WI38 (cell line): ENCODE measurements around the gene ARL2.
"Not testable (repeated sequence)": the region's sequence is repeated elsewhere in the genome, so short reads cannot be mapped to it uniquely, and the experiment has no call there.

ENCODE experiments used
- H3K4me3 ChIP-seq: 2 replicates; pipeline ENCODE4 v1.5.1; 2011; ENCODE audit warnings: low read depth, mild to moderate bottlenecking, control low read depth, low read length
- CTCF ChIP-seq: IDR thresholded peaks from 2 replicates; pipeline ENCODE4 v1.5.1; 2012; ENCODE audit warnings: low read depth, mild to moderate bottlenecking, control low read depth, low read length

Gene ARL2

GRCh38 chr11:65013888-65014725, at the start of gene ARL2:
Gene ARL2 (plus strand): TSS chr11:65014160. CDS start chr11:65014208, 48 bp downstream.
- TF ChIP-seq CTCF, result peak; percentile 70
- peak within 1 kb of the TSS; percentile 78 for H3K4me3 ChIP-seq

GRCh38 chr11:64967375-64967774, 46.6 kb upstream of the ARL2 start:
- H3K4me3 ChIP-seq, result no peak overlapping the region
- no peak for TF ChIP-seq CTCF

- no peak for TF ChIP-seq CTCF
- no peak overlapping the region for H3K4me3 ChIP-seq
Observed at GRCh38 chr11:64969209-64969608, 44.8 kb upstream of the ARL2 start.

- no peak for TF ChIP-seq CTCF
- no peak overlapping the region for H3K4me3 ChIP-seq
Observed at GRCh38 chr11:64970731-64971151, 43.2 kb upstream of the ARL2 start.

GRCh38 chr11:64971421-64972233, 42.3 kb upstream of the ARL2 start, which contains the start of gene MAJIN:
Gene MAJIN (minus strand): TSS chr11:64972108. CDS start chr11:64959405, 12,703 bp downstream.
- H3K4me3 ChIP-seq, result peak within 1 kb of the TSS; percentile 35
- no peak for TF ChIP-seq CTCF

- TF ChIP-seq CTCF, result no peak
- H3K4me3 ChIP-seq, result no peak overlapping the region
Observed at GRCh38 chr11:64974124-64974523, 39.8 kb upstream of the ARL2 start.

- no peak for TF ChIP-seq CTCF
- no peak overlapping the region for H3K4me3 ChIP-seq
Observed at GRCh38 chr11:64976651-64977050, 37.3 kb upstream of the ARL2 start.

GRCh38 chr11:64983339-64983738, 30.6 kb upstream of the ARL2 start:
- not testable (repeated sequence) for H3K4me3 ChIP-seq
